DMS153 treated with DMSO at 0.1 percent for 48 hours (cell line): ENCODE results near the gene FOXE1.

Experiments used
- DNase-seq: peaks from one replicate; lab custom pipeline; 2025; ENCODE audit not compliant: unreplicated experiment; lab: John Stamatoyannopoulos, UW

Gene FOXE1

GRCh38 chr9:97848215-97848479 is 4.9 kb upstream of the FOXE1 start:
- no peak for DNase-seq

- DNase-seq, result no peak
These were observed 4.4 kb upstream of the FOXE1 start for GRCh38 chr9:97848480-97849237.

- DNase-seq, result no peak
These were observed 3.0 kb upstream of the FOXE1 start for GRCh38 chr9:97849980-97850379.

- DNase-seq, result no peak
These were observed 2.1 kb upstream of the FOXE1 start for GRCh38 chr9:97850746-97851445.

GRCh38 chr9:97851446-97851883 is 1.6 kb upstream of the FOXE1 start:
- DNase-seq, result no peak

GRCh38 chr9:97852001-97852398 is 1.0 kb upstream of the FOXE1 start:
- DNase-seq, result no peak

- no peak for DNase-seq
These were observed 499 bp upstream of the FOXE1 start for GRCh38 chr9:97852399-97853055.

- DNase-seq, result peak; percentile 60
These were observed 1.0 kb downstream of the FOXE1 start for GRCh38 chr9:97853844-97854695.

GRCh38 chr9:97854696-97855485 is 1.9 kb downstream of the FOXE1 start:
- no peak for DNase-seq

GRCh38 chr9:97855486-97855875 is 2.5 kb downstream of the FOXE1 start:
- no peak for DNase-seq

- DNase-seq, result no peak
These were observed 2.9 kb downstream of the FOXE1 start for GRCh38 chr9:97855899-97856298.

- DNase-seq, result no peak
These were observed 4.0 kb downstream of the FOXE1 start for GRCh38 chr9:97856857-97857605.

GRCh38 chr9:97857606-97858392 is 4.8 kb downstream of the FOXE1 start:
- DNase-seq, result no peak

GRCh38 chr9:97858393-97858713 is 5.3 kb downstream of the FOXE1 start:
- no peak for DNase-seq

- no peak for DNase-seq
These were observed 5.8 kb downstream of the FOXE1 start for GRCh38 chr9:97858826-97859225.

- no peak for DNase-seq
These were observed 6.3 kb downstream of the FOXE1 start for GRCh38 chr9:97859346-97859745.

- no peak for DNase-seq
These were observed 7.6 kb downstream of the FOXE1 start for GRCh38 chr9:97860451-97861147.

GRCh38 chr9:97861148-97861475 is 8.1 kb downstream of the FOXE1 start:
- no peak for DNase-seq

GRCh38 chr9:97863314-97863713 is 10.3 kb downstream of the FOXE1 start:
- DNase-seq, result no peak
